K562 (cell line): Measurements from ENCODE around the gene ITPKB. TPM values are rescaled to one million over a fixed set of nuclear protein-coding genes. Genes with fewer than 3 reads are reported as not detected.

ENCODE experiments used
- ATAC-seq: fragments of 200-7000 bp; cut with Tn5 transposase; 3 replicates; pipeline ENCODE4 v1.9.1; 2020; ENCODE audit warnings: moderate library complexity
- BruUV-seq: library from RNA; stranded (reverse); fragments of 400-500 nt; replicated peaks from 2 replicates; lab custom pipeline; 2021; lab: Mats Ljungman, UMichigan
- CTCF ChIA-PET: fragments of 300-600 bp; formaldehyde crosslinking; extraction: SDS; loops from one replicate; lab custom pipeline; 2021; ENCODE audit warnings: low intra/inter-chr PET ratio; lab: Yijun Ruan, JAX
- POLR2A ChIA-PET: fragments of 300-600, 350-650 bp; sonication (Branson Sonifier 250); formaldehyde crosslinking; extraction: SDS; loops from one replicate; lab custom pipeline; 2021; ENCODE audit warnings: antibody characterized with exemption, inconsistent platforms; lab: Yijun Ruan, JAX
- DNase-seq, 4 experiments: peaks; one replicate each; pipeline versions ENCODE4 v3.0.0 to v3.0.0-alpha.2; 2011 to 2018; ENCODE audit warnings: low spot score in 3 of 4, mixed read lengths in 3 of 4; ENCODE audit errors: extremely low read depth in 1 of 4
- FAIRE-seq: peaks from 2 replicates; lab custom pipeline; 2011; peaks lifted over from hg19 to GRCh38; lab: Jason Lieb, UNC
- H2AFZ ChIP-seq: 2 replicates; pipeline ENCODE4 v1.6.0; 2011; ENCODE audit warnings: low read depth, low read length, control low read depth, inconsistent platforms
- H3K27ac ChIP-seq: fragments of 200-600 bp; 3 replicates; pipeline ENCODE4 v1.8.0; 2011; ENCODE audit warnings: low read depth, mild to moderate bottlenecking, control low read depth, inconsistent platforms, low read length, moderate library complexity, mixed read lengths; ENCODE audit errors: extremely low read depth
- H3K27me3 ChIP-seq, 2 experiments: fragments of 300-600 bp in 1 of 2; 2 replicates in 1 of 2; 3 replicates in 1 of 2; pipeline versions ENCODE4 v1.6.0 to v1.8.0; 2011; ENCODE audit warnings: inconsistent platforms in 2 of 2, low read length in 2 of 2, mild to moderate bottlenecking in 1 of 2, mixed read lengths in 1 of 2, moderate library complexity in 1 of 2; ENCODE audit not compliant: control insufficient read depth in 2 of 2, insufficient read depth in 2 of 2
- H3K36me3 ChIP-seq: fragments of 300-600 bp; 3 replicates; pipeline ENCODE4 v1.8.0; 2011; ENCODE audit warnings: mild to moderate bottlenecking, low read length, inconsistent platforms; ENCODE audit not compliant: control insufficient read depth, insufficient read depth
- H3K4me1 ChIP-seq, 2 experiments: fragments of 200-600 bp in 1 of 2; replicated peaks in 1 of 2; 2 replicates in 1 of 2; 3 replicates in 1 of 2; pipeline versions ENCODE4 v1.5.1 to v1.8.0; 2011; ENCODE audit warnings: inconsistent platforms in 2 of 2, low read length in 2 of 2, mild to moderate bottlenecking in 1 of 2, mixed read lengths in 1 of 2, moderate library complexity in 1 of 2; ENCODE audit not compliant: control insufficient read depth in 2 of 2, insufficient read depth in 2 of 2
- H3K4me2 ChIP-seq: 2 replicates; pipeline ENCODE4 v1.6.1; 2011; ENCODE audit warnings: low read length, control low read depth, inconsistent platforms, mixed read lengths; ENCODE audit not compliant: insufficient read depth
- H3K4me3 ChIP-seq: fragments of 200-600 bp; sonication (generic), shearing (Covaris generic); 2 replicates; pipeline ENCODE4 v1.5.1; 2016; ENCODE audit warnings: control low read depth, inconsistent platforms
- H3K79me2 ChIP-seq: fragments of 200-600 bp; 3 replicates; pipeline ENCODE4 v1.8.0; 2011; ENCODE audit warnings: low read length, inconsistent platforms; ENCODE audit not compliant: control insufficient read depth, insufficient read depth
- H3K9ac ChIP-seq, 2 experiments: 2 replicates each; pipeline versions ENCODE4 v1.6.0 to v1.6.1; 2011; ENCODE audit warnings: low read depth in 2 of 2, low read length in 2 of 2, control low read depth in 1 of 2, inconsistent platforms in 1 of 2, mild to moderate bottlenecking in 1 of 2, mixed read lengths in 1 of 2; ENCODE audit not compliant: insufficient read depth in 1 of 2
- H3K9me1 ChIP-seq: one replicate; pipeline ENCODE4 v1.6.0; 2011; ENCODE audit warnings: inconsistent platforms, mild to moderate bottlenecking, low read length, moderate library complexity; ENCODE audit not compliant: control insufficient read depth, insufficient read depth
- H3K9me3 ChIP-seq: replicated peaks from 2 replicates; pipeline ENCODE4 v1.5.1; 2011; ENCODE audit warnings: low read depth, low read length, inconsistent platforms; ENCODE audit not compliant: control insufficient read depth, insufficient read depth
- H4K20me1 ChIP-seq: replicated peaks from 2 replicates; pipeline ENCODE4 v1.6.1; 2011; ENCODE audit warnings: low read length, inconsistent platforms, mixed read lengths; ENCODE audit not compliant: control insufficient read depth, insufficient read depth
- KHSRP ChIP-seq: fragments of 450-650 bp; IDR thresholded peaks from 2 replicates; pipeline ENCODE4 v1.6.1; 2017
- ZNF512 ChIP-seq: IDR thresholded peaks from 2 replicates; pipeline ENCODE4 v1.6.1; 2016; ENCODE audit warnings: missing genetic modification characterization, missing compliant biosample characterization
- WGBS: fragments of 100-300 bp; shearing (Covaris generic); methylation state at CpG from one replicate; pipeline ENCODE4 v1.1.6; 2016; ENCODE audit warnings: low coverage, mixed read lengths; ENCODE audit not compliant: insufficient coverage; ENCODE audit errors: missing lambda C conversion rate; 5-methylcytosine and 5-hydroxymethylcytosine counted together
- in situ Hi-C: fragments of 300-500 bp; cut with MboI; formaldehyde crosslinking; loops from 4 replicates; pipeline ENCODE4 v1.15.0; 2018; ENCODE audit warnings: inconsistent platforms, mixed read lengths
- intact Hi-C: fragments of 100-400 bp; cut with micrococcal nuclease; formaldehyde crosslinking; loops from 2 replicates; pipeline ENCODE4 v1.14.2; 2022
- polyA plus RNA-seq, 8 experiments: library from polyadenylated mRNA; depleted of rRNA in 4 of 8; stranded (reverse) in 5 of 8; unstranded in 3 of 8; fragments of >200 nt; fragmentation: Nextera tagmentation in 2 of 8; fragmentation: Illumina TruSeq in 1 of 8; extraction: Ambion mirVana in 2 of 8; extraction: Trizol in 1 of 8; gene quantifications; 2 replicates each; pipeline versions ENCODE4 v1.2.1 to v1.2.3, GENCODE V29; 2011 to 2014; ENCODE audit warnings: inconsistent platforms in 1 of 8, missing spikeins in 1 of 8
- total RNA-seq, 7 experiments: library from RNA; depleted of rRNA in 6 of 7; stranded (reverse); fragments of >200 nt in 6 of 7; fragmentation: Illumina TruSeq in 2 of 7; extraction: Trizol in 2 of 7; gene quantifications; 2 replicates each; pipeline versions ENCODE4 v1.2.1 to v1.2.3, GENCODE V29; 2011 to 2021; ENCODE audit warnings: low replicate concordance in 1 of 7
- TF ChIP-seq, protein P1 (sequence below): fragments of 450-650 bp; formaldehyde crosslinking; IDR thresholded peaks from 2 replicates; pipeline ENCODE4 v1.4.0; 2022; ENCODE audit warnings: missing genetic modification characterization
- TF ChIP-seq, protein P2 (sequence below), 2 experiments: fragments of 450-650 bp; formaldehyde crosslinking in 1 of 2; IDR thresholded peaks; 2 replicates each; pipeline versions ENCODE4 v1.4.0 to v1.6.1; 2014 to 2020; ENCODE audit warnings: mild to moderate bottlenecking in 2 of 2, borderline replicate concordance in 1 of 2, low read depth in 1 of 2

The ITPKB gene
- total and polyA plus RNA-seq, 9 of the 15 experiments (the other 6 are each of a cell fraction or from before 2014, with no cell fraction given): 0.01 to 0.22 TPM; not detected in 7

DNA sequence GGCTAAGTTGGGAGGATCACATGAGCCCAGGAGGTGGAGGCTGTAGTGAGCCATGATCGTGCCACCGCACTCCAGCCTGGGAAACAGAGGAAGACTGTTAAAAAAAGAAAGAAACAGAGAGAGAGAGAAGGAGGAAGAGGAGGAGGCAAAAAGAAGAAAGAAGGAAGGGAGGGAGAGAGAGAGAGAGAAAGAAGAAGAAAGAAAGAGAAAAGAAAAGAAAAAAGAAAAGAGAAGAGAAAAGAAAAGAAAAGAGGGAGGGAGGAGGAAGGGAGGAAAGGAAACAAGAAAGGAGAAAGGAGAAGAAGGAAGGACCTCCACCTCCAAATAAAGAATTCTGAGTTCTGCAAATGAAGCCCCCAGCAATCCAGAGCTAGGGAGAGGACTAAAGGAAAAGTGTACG lies 108.5 kb downstream of the ITPKB start:
- H4K20me1 ChIP-seq: 0 out of 2 replicates have a peak, but pooled peaks cover 9% of the 10 kb centered on the region
- in situ Hi-C loops: loop anchor here (10.0 kb wide), 2 partner anchors 804 to 1324 kb away; no protein-coding TSS in a partner anchor
- ChIA-PET POLR2A (no interaction called here), CTCF (no interaction called here)
- H3K36me3 ChIP-seq: no peaks in the 10 kb centered on the region
- H3K4me3 ChIP-seq: no peak overlapping the region
- H3K27ac ChIP-seq: no peak overlapping the region
- DNase-seq (no peak), ATAC-seq (no peak), FAIRE-seq (no peak)
- intact Hi-C loops: no loop called here
- H3K4me1 ChIP-seq: peaks cover 0 to 11% of the 10 kb centered on the region in 2 experiments; a peak in 2 of 5 replicates
- BruUV-seq: no TSS peak
- no peaks in the 10 kb centered on the region for H3K9me1 ChIP-seq
- no peak overlapping the region for H3K4me2 ChIP-seq
- H3K79me2 ChIP-seq: no peaks in the 10 kb centered on the region
- peaks cover 2% of the 10 kb centered on the region; the same call in 1 of the 2 replicates for H3K9me3 ChIP-seq
- TF ChIP-seq KHSRP (no peak), ZNF512 (tag) (peak; percentile 90)
- TF ChIP-seq, protein P1, sequence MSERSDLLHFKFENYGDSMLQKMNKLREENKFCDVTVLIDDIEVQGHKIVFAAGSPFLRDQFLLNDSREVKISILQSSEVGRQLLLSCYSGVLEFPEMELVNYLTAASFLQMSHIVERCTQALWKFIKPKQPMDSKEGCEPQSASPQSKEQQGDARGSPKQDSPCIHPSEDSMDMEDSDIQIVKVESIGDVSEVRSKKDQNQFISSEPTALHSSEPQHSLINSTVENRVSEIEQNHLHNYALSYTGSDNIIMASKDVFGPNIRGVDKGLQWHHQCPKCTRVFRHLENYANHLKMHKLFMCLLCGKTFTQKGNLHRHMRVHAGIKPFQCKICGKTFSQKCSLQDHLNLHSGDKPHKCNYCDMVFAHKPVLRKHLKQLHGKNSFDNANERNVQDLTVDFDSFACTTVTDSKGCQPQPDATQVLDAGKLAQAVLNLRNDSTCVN (CRISPR knock-in tag): no peak
- TF ChIP-seq, protein P2, sequence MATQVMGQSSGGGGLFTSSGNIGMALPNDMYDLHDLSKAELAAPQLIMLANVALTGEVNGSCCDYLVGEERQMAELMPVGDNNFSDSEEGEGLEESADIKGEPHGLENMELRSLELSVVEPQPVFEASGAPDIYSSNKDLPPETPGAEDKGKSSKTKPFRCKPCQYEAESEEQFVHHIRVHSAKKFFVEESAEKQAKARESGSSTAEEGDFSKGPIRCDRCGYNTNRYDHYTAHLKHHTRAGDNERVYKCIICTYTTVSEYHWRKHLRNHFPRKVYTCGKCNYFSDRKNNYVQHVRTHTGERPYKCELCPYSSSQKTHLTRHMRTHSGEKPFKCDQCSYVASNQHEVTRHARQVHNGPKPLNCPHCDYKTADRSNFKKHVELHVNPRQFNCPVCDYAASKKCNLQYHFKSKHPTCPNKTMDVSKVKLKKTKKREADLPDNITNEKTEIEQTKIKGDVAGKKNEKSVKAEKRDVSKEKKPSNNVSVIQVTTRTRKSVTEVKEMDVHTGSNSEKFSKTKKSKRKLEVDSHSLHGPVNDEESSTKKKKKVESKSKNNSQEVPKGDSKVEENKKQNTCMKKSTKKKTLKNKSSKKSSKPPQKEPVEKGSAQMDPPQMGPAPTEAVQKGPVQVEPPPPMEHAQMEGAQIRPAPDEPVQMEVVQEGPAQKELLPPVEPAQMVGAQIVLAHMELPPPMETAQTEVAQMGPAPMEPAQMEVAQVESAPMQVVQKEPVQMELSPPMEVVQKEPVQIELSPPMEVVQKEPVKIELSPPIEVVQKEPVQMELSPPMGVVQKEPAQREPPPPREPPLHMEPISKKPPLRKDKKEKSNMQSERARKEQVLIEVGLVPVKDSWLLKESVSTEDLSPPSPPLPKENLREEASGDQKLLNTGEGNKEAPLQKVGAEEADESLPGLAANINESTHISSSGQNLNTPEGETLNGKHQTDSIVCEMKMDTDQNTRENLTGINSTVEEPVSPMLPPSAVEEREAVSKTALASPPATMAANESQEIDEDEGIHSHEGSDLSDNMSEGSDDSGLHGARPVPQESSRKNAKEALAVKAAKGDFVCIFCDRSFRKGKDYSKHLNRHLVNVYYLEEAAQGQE (IDR thresholded peaks at IDR 0.05; ENCODE audit: borderline replicate concordance): no peak
- TF ChIP-seq, protein P2 (CRISPR knock-in tag; IDR thresholded peaks at IDR 0.05; ENCODE audit: low read depth): no peak
- H3K9ac ChIP-seq: no peak overlapping the region
- peaks cover 7 to 67% of the 10 kb centered on the region in 2 experiments for H3K27me3 ChIP-seq
- no peak overlapping the region for H2AFZ ChIP-seq
- 0% methylated on average over 3 of the region's 3 CpGs for WGBS
